Progenitor cell of endocrine pancreas (in vitro differentiated cells): ENCODE results near the gene GRID2. TPM values are rescaled to one million over a fixed set of nuclear protein-coding genes. Genes with fewer than 3 reads are reported as not detected.

Source experiments
- DNase-seq: peaks from one replicate; pipeline ENCODE4 v3.0.0; 2021; ENCODE audit warnings: low spot score; ENCODE audit not compliant: unreplicated experiment
- H3K27ac Mint-ChIP-seq: 2 replicates; pipeline ENCODE4 v1.8.0; 2021; ENCODE audit warnings: mild to moderate bottlenecking, moderate library complexity, mixed read lengths
- H3K27me3 Mint-ChIP-seq: 2 replicates; pipeline ENCODE4 v1.8.0; 2021; ENCODE audit warnings: mixed read lengths
- H3K36me3 Mint-ChIP-seq: 2 replicates; pipeline ENCODE4 v1.8.0; 2022; ENCODE audit warnings: mixed read lengths; ENCODE audit not compliant: insufficient read depth
- H3K4me1 Mint-ChIP-seq: 2 replicates; pipeline ENCODE4 v1.8.0; 2021; ENCODE audit warnings: low read depth, mixed read lengths
- H3K4me3 Mint-ChIP-seq: 2 replicates; pipeline ENCODE4 v1.8.0; 2021; ENCODE audit warnings: low read depth, mild to moderate bottlenecking, moderate library complexity, mixed read lengths
- H3K9me3 Mint-ChIP-seq: 2 replicates; pipeline ENCODE4 v1.8.0; 2021; ENCODE audit warnings: low read depth, mixed read lengths
- total RNA-seq: library from RNA; stranded (reverse); gene quantifications from 2 replicates; pipeline ENCODE4 v1.2.1, GENCODE V29; 2021
- TF ChIP-seq, protein P1 (sequence below): fragments of 200-600 bp; sonication (generic); IDR thresholded peaks from one replicate; pipeline ENCODE4 v1.5.0; 2021; ENCODE audit warnings: antibody characterized with exemption, mild to moderate bottlenecking; ENCODE audit not compliant: unreplicated experiment

The GRID2 gene
- total RNA-seq, 1 donor from 2014 or later: 0.69 TPM

DNA sequence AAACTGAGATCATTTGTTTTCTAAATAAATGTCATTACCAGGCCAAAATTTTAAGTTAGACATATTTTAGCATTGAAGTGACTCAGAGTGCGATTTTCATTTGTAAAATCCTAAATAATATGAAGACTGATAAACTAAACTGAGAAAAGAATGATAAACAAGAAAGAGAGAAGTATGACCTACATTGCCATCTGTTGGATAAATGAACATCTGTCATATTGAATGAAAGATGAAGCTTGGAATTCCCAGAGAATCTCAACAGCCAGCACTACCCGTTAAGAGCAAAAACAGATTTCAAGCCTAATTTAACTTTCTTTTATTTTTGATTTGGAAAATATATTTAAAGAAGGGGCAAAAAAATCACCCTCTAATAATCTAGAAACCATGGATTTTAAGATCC lies 933.8 kb downstream of the GRID2 start:
- no peaks in the 10 kb centered on the region for H3K27me3 Mint-ChIP-seq
- no peaks in the 10 kb centered on the region for H3K9me3 Mint-ChIP-seq
- no peak overlapping the region for H3K27ac Mint-ChIP-seq
- DNase-seq: no peak
- TF ChIP-seq, protein P1, sequence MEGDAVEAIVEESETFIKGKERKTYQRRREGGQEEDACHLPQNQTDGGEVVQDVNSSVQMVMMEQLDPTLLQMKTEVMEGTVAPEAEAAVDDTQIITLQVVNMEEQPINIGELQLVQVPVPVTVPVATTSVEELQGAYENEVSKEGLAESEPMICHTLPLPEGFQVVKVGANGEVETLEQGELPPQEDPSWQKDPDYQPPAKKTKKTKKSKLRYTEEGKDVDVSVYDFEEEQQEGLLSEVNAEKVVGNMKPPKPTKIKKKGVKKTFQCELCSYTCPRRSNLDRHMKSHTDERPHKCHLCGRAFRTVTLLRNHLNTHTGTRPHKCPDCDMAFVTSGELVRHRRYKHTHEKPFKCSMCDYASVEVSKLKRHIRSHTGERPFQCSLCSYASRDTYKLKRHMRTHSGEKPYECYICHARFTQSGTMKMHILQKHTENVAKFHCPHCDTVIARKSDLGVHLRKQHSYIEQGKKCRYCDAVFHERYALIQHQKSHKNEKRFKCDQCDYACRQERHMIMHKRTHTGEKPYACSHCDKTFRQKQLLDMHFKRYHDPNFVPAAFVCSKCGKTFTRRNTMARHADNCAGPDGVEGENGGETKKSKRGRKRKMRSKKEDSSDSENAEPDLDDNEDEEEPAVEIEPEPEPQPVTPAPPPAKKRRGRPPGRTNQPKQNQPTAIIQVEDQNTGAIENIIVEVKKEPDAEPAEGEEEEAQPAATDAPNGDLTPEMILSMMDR: no peak
- no peaks in the 10 kb centered on the region for H3K36me3 Mint-ChIP-seq
- no peak overlapping the region for H3K4me3 Mint-ChIP-seq
- no peaks in the 10 kb centered on the region for H3K4me1 Mint-ChIP-seq

- DNase-seq: no peak
- Mint-ChIP-seq H3K4me3 (no peak overlapping the region), H3K4me1 (no peaks in the 10 kb centered on the region), H3K36me3 (no peaks in the 10 kb centered on the region), H3K27ac (no peak overlapping the region), H3K9me3 (no peaks in the 10 kb centered on the region), H3K27me3 (no peaks in the 10 kb centered on the region)
- TF ChIP-seq, protein P1: no peak
Observed at GRCh38 chr4:93243262-93243661, 939.5 kb downstream of the GRID2 start.

- Mint-ChIP-seq H3K9me3 (no peaks in the 10 kb centered on the region), H3K4me1 (peaks cover 3% of the 10 kb centered on the region), H3K4me3 (no peak overlapping the region), H3K27ac (no peak overlapping the region), H3K36me3 (no peaks in the 10 kb centered on the region), H3K27me3 (no peaks in the 10 kb centered on the region)
- TF ChIP-seq, protein P1: no peak
- no peak for DNase-seq
Observed at GRCh38 chr4:93261207-93261606, 957.4 kb downstream of the GRID2 start.

- TF ChIP-seq, protein P1: no peak
- DNase-seq: no peak
- Mint-ChIP-seq H3K4me3 (no peak overlapping the region), H3K27ac (no peak overlapping the region), H3K27me3 (no peaks in the 10 kb centered on the region), H3K36me3 (no peaks in the 10 kb centered on the region), H3K4me1 (peaks cover 3% of the 10 kb centered on the region), H3K9me3 (no peaks in the 10 kb centered on the region)
Observed at GRCh38 chr4:93263166-93263565, 959.4 kb downstream of the GRID2 start.

DNA sequence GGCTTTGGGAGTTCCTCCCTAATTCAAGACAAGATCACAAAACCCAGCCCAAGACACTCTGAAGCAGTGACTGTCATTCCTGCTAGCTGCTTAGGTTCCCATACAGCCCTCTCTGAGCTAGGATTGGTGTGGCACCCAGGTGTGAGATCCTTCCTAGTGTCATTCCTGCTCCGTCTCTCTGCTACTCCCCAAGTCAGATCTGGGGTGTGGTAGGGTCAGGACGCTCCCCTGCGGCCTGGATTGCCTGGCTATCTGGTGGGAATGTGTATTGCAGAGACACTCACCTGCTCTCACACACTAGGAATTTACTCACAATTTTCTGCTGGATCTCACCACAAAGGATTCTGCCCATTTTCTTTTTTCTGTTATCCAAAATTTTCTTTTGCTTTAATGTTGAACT lies 964.0 kb downstream of the GRID2 start:
- H3K9me3 Mint-ChIP-seq: no peaks in the 10 kb centered on the region
- H3K4me1 Mint-ChIP-seq: no peaks in the 10 kb centered on the region
- H3K27ac Mint-ChIP-seq: no peak overlapping the region
- H3K36me3 Mint-ChIP-seq: no peaks in the 10 kb centered on the region
- no peak for DNase-seq
- H3K27me3 Mint-ChIP-seq: no peaks in the 10 kb centered on the region
- no peak overlapping the region for H3K4me3 Mint-ChIP-seq
- TF ChIP-seq, protein P1: no peak
